ENCODE data around the gene ANK2. TPM values are rescaled to one million over a fixed set of nuclear protein-coding genes. Genes with fewer than 3 reads are reported as not detected.

Gene ANK2
- total RNA-seq, 1 donor: 79.6 TPM

- H3K27ac ChIP-seq (ENCODE audit: low read depth, low read length): no peak overlapping the region
- no peak overlapping the region for H2AFZ ChIP-seq (ENCODE audit: low read length)
- peaks cover 5% of the 10 kb centered on the region for H3K4me1 ChIP-seq (ENCODE audit: insufficient read depth, low read length)
- no peaks in the 10 kb centered on the region for H3K79me2 ChIP-seq (ENCODE audit: insufficient read depth, low read length)
- DNase-seq (ENCODE audit: insufficient read length, low spot score, missing footprints): no peak
- no peaks in the 10 kb centered on the region for H3K27me3 ChIP-seq (ENCODE audit: insufficient read depth, low read length)
- no peak for TF ChIP-seq CTCF (IDR thresholded peaks at IDR 0.05; ENCODE audit: extremely low read depth, low read depth, low read length)
- no peaks in the 10 kb centered on the region for H4K20me1 ChIP-seq (ENCODE audit: insufficient read depth, low read length)
- no peak overlapping the region for H3K4me2 ChIP-seq (ENCODE audit: insufficient read depth, low read length)
- H3K4me3 ChIP-seq (ENCODE audit: insufficient read depth, low read length): no peak overlapping the region
- H3K9me3 ChIP-seq (ENCODE audit: low read depth, low read length): no peaks in the 10 kb centered on the region
- H3K36me3 ChIP-seq (ENCODE audit: insufficient read depth, low read length): no peaks in the 10 kb centered on the region
Observed at GRCh38 chr4:113160548-113160947, 111.1 kb downstream of the ANK2 start.

GRCh38 chr4:113162089-113162488 is 112.6 kb downstream of the ANK2 start:
- no peaks in the 10 kb centered on the region for H3K9me3 ChIP-seq (ENCODE audit: low read depth, low read length)
- no peak for DNase-seq (ENCODE audit: insufficient read length, low spot score, missing footprints)

GRCh38 chr4:113169368-113169767 is 119.9 kb downstream of the ANK2 start:
- H3K27me3 ChIP-seq (ENCODE audit: insufficient read depth, low read length): no peaks in the 10 kb centered on the region
- no peaks in the 10 kb centered on the region for H3K79me2 ChIP-seq (ENCODE audit: insufficient read depth, low read length)
- no peak overlapping the region for H2AFZ ChIP-seq (ENCODE audit: low read length)
- no peaks in the 10 kb centered on the region for H4K20me1 ChIP-seq (ENCODE audit: insufficient read depth, low read length)
- H3K4me1 ChIP-seq (ENCODE audit: insufficient read depth, low read length): no peaks in the 10 kb centered on the region
- no peaks in the 10 kb centered on the region for H3K9me3 ChIP-seq (ENCODE audit: low read depth, low read length)
- no peak for TF ChIP-seq CTCF (IDR thresholded peaks at IDR 0.05; ENCODE audit: extremely low read depth, low read depth, low read length)
- DNase-seq (ENCODE audit: insufficient read length, low spot score, missing footprints): no peak
- H3K36me3 ChIP-seq (ENCODE audit: insufficient read depth, low read length): no peaks in the 10 kb centered on the region
- H3K4me2 ChIP-seq (ENCODE audit: insufficient read depth, low read length): no peak overlapping the region
- no peak overlapping the region for H3K4me3 ChIP-seq (ENCODE audit: insufficient read depth, low read length)
- H3K27ac ChIP-seq (ENCODE audit: low read depth, low read length): no peak overlapping the region

More at GRCh38 chr4:113162089-113162488, 112.6 kb downstream of the ANK2 start:
- no peak overlapping the region for H2AFZ ChIP-seq (ENCODE audit: low read length)
- no peaks in the 10 kb centered on the region for H3K36me3 ChIP-seq (ENCODE audit: insufficient read depth, low read length)
- no peaks in the 10 kb centered on the region for H3K27me3 ChIP-seq (ENCODE audit: insufficient read depth, low read length)
- no peaks in the 10 kb centered on the region for H3K79me2 ChIP-seq (ENCODE audit: insufficient read depth, low read length)
- no peak for TF ChIP-seq CTCF (IDR thresholded peaks at IDR 0.05; ENCODE audit: extremely low read depth, low read depth, low read length)
- H3K4me3 ChIP-seq (ENCODE audit: insufficient read depth, low read length): no peak overlapping the region
- H4K20me1 ChIP-seq (ENCODE audit: insufficient read depth, low read length): no peaks in the 10 kb centered on the region
- no peak overlapping the region for H3K4me2 ChIP-seq (ENCODE audit: insufficient read depth, low read length)
- H3K27ac ChIP-seq (ENCODE audit: low read depth, low read length): no peak overlapping the region
- H3K4me1 ChIP-seq (ENCODE audit: insufficient read depth, low read length): peaks cover 5% of the 10 kb centered on the region

- no peaks in the 10 kb centered on the region for H3K27me3 ChIP-seq (ENCODE audit: insufficient read depth, low read length)
- no peak overlapping the region for H3K27ac ChIP-seq (ENCODE audit: low read depth, low read length)
- H3K4me3 ChIP-seq (ENCODE audit: insufficient read depth, low read length): no peak overlapping the region
- no peak overlapping the region for H2AFZ ChIP-seq (ENCODE audit: low read length)
- H4K20me1 ChIP-seq (ENCODE audit: insufficient read depth, low read length): no peaks in the 10 kb centered on the region
- H3K36me3 ChIP-seq (ENCODE audit: insufficient read depth, low read length): no peaks in the 10 kb centered on the region
- DNase-seq (ENCODE audit: insufficient read length, low spot score, missing footprints): no peak
- no peaks in the 10 kb centered on the region for H3K79me2 ChIP-seq (ENCODE audit: insufficient read depth, low read length)
- H3K4me2 ChIP-seq (ENCODE audit: insufficient read depth, low read length): no peak overlapping the region
- TF ChIP-seq CTCF (IDR thresholded peaks at IDR 0.05; ENCODE audit: extremely low read depth, low read depth, low read length): no peak
- H3K9me3 ChIP-seq (ENCODE audit: low read depth, low read length): no peaks in the 10 kb centered on the region
- H3K4me1 ChIP-seq (ENCODE audit: insufficient read depth, low read length): no peaks in the 10 kb centered on the region
Observed at GRCh38 chr4:113170115-113170804, 120.8 kb downstream of the ANK2 start.
